Measurements from ENCODE around the gene HOXD11. TPM values are rescaled to one million over a fixed set of nuclear protein-coding genes. Genes with fewer than 3 reads are reported as not detected.

HOXD11 gene
- total and polyA plus RNA-seq, 2 of the 13 experiments (the other 11 are each of a cell fraction or from before 2014, with no cell fraction given) = not detected

- CTCF ChIA-PET (ENCODE audit: low intra/inter-chr PET ratio, low total read pairs) = no interaction called here
- no peak overlapping the region for H3K9ac ChIP-seq (ENCODE audit: insufficient read depth, low read depth, low read length)
- H3K36me3 ChIP-seq (replicated peaks in 1 of 2; ENCODE audit: control insufficient read depth in 1 of 2, insufficient read depth in 2 of 2, low read length in 2 of 2) = no peaks in the 10 kb centered on the region
- in situ Hi-C loops (cut with HindIII; ENCODE audit: extremely low pct_ligation_motif_present, low pct_unique_long_range_greater_than_20kb) (no loop called here), intact Hi-C loops (cut with micrococcal nuclease; ENCODE audit: unreplicated experiment) (no loop called here)
- H3K4me1 ChIP-seq (ENCODE audit: insufficient read depth, low read length) = peaks cover 21% of the 10 kb centered on the region
- no peak overlapping the region; the same call in 1 of the 2 replicates for H3K4me2 ChIP-seq (ENCODE audit: low read depth, low read length)
- peak overlapping the region in 1 of 3 experiments; percentile 34; a peak in 1 of 6 replicates for H3K4me3 ChIP-seq (replicated peaks in 1 of 3; ENCODE audit: insufficient read depth in 1 of 3, low read depth in 2 of 3, low read length in 3 of 3)
- no peak for TF ChIP-seq GLMP (CRISPR knock-in tag; IDR thresholded peaks at IDR 0.05; ENCODE audit: borderline replicate concordance)
- 0 out of 2 replicates have a peak, but pooled peaks have one; percentile 25 for TF ChIP-seq ZNF280B (CRISPR knock-in tag; IDR thresholded peaks at IDR 0.05; ENCODE audit: borderline replicate concordance)
- TF ChIP-seq HNRNPLL (IDR thresholded peaks at IDR 0.05; ENCODE audit: low read depth, low read length, poor library complexity, severe bottlenecking) = peak; percentile 63
- TF ChIP-seq BHLHE40 (IDR thresholded peaks at IDR 0.05; ENCODE audit: low read length) = 0 out of 2 replicates have a peak, but pooled peaks have one; percentile 22
- no peak for TF ChIP-seq ZBED4 (CRISPR knock-in tag; IDR thresholded peaks at IDR 0.05; ENCODE audit: borderline replicate concordance)
- TF ChIP-seq MTF2 (CRISPR knock-in tag; IDR thresholded peaks at IDR 0.05; ENCODE audit: borderline replicate concordance) = 0 out of 2 replicates have a peak, but pooled peaks have one; percentile 19
- BruUV-seq (replicated peaks) = no TSS peak
- H4K20me1 ChIP-seq (ENCODE audit: insufficient read depth, low read length) = no peaks in the 10 kb centered on the region
- H3K9me3 ChIP-seq (ENCODE audit: low read length) = no peaks in the 10 kb centered on the region
- H3K79me2 ChIP-seq (ENCODE audit: insufficient read depth, low read length) = no peaks in the 10 kb centered on the region
- no peak for DNase-seq (ENCODE audit: low spot score)
- no peak for ATAC-seq
- POLR2A ChIA-PET = no interaction called here
- H2AFZ ChIP-seq (ENCODE audit: low read length) = no peak overlapping the region
- H3K27ac ChIP-seq (ENCODE audit: extremely low read length, insufficient read depth, low read length) = no peak overlapping the region
- no peak for FAIRE-seq
- WGBS (ENCODE audit: low lambda C conversion rate) = 28% methylated on average over 46 of the region's 53 CpGs
- peaks cover 22 to 92% of the 10 kb centered on the region in 2 experiments for H3K27me3 ChIP-seq (ENCODE audit: control insufficient read depth in 1 of 2, insufficient read depth in 2 of 2, low read length in 2 of 2)
Measured at GRCh38 chr2:176093145-176093897, 13.8 kb upstream of the HOXD11 start.
